ENCODE measurements around the gene SNCA. TPM values are rescaled to one million over a fixed set of nuclear protein-coding genes. Genes with fewer than 3 reads are reported as not detected.

Gene SNCA
- total RNA-seq, 4 donors from 2014 or later = 2.2 to 7.8 (median 4.0) TPM

- Histone ChIP-seq H3K4me3 (no peak overlapping the region), H3K4me1 (no peaks in the 10 kb centered on the region), H3K36me3 (no peaks in the 10 kb centered on the region), H3K9me3 (no peaks in the 10 kb centered on the region), H3K27ac (peak overlapping the region in 1 of 4 donors; percentile 22), H3K27me3 (peaks cover 3% of the 10 kb centered on the region)
- WGBS, 2 donors (ENCODE audit: low coverage in 1 of 2) = 56 to 66% methylated on average over 7 of the region's 7 CpGs
- TF ChIP-seq CTCF (IDR thresholded peaks at IDR 0.05) (no peak), POLR2A (IDR thresholded peaks at IDR 0.05) (no peak), EP300 (IDR thresholded peaks at IDR 0.05; ENCODE audit: low read depth) (no peak), POLR2AphosphoS5 (IDR thresholded peaks at IDR 0.05) (no peak)
- peak; percentile 10 for DNase-seq
- intact Hi-C loops (cut with DNase I; ENCODE audit: low total_unique reads) = no loop called here
- in situ Hi-C loops (cut with MboI; ENCODE audit: low pct_ligation_motif_present in 1 of 4, low pct_unique_long_range_greater_than_20kb in 1 of 4, low sequenced_read_pairs in 3 of 4) = no loop called here
Measured at GRCh38 chr4:89829470-89830138, 7.4 kb downstream of the SNCA start.

GRCh38 chr4:89823416-89823815, 13.5 kb downstream of the SNCA start:
- Histone ChIP-seq H3K27me3 (no peaks in the 10 kb centered on the region), H3K36me3 (no peaks in the 10 kb centered on the region), H3K4me3 (no peak overlapping the region), H3K9me3 (no peaks in the 10 kb centered on the region), H3K4me1 (no peaks in the 10 kb centered on the region), H3K27ac (no peak overlapping the region)
- intact Hi-C loops (cut with DNase I; ENCODE audit: low total_unique reads) = no loop called here
- TF ChIP-seq POLR2AphosphoS5 (IDR thresholded peaks at IDR 0.05) (no peak), EP300 (IDR thresholded peaks at IDR 0.05; ENCODE audit: low read depth) (no peak), CTCF (IDR thresholded peaks at IDR 0.05) (no peak), POLR2A (IDR thresholded peaks at IDR 0.05) (no peak)
- no peak for DNase-seq
- in situ Hi-C loops (cut with MboI; ENCODE audit: low pct_ligation_motif_present in 1 of 4, low pct_unique_long_range_greater_than_20kb in 1 of 4, low sequenced_read_pairs in 3 of 4) = no loop called here

GRCh38 chr4:89821612-89822011, 15.3 kb downstream of the SNCA start:
- 2 to 56% methylated on average over 1 of the region's 1 CpG for WGBS, 2 donors (ENCODE audit: low coverage in 1 of 2)
- intact Hi-C loops (cut with DNase I; ENCODE audit: low total_unique reads) = no loop called here

GRCh38 chr4:89820010-89820409, 17.0 kb downstream of the SNCA start:
- intact Hi-C loops (cut with DNase I; ENCODE audit: low total_unique reads) = no loop called here
- no peaks in the 10 kb centered on the region for H3K9me3 ChIP-seq
- WGBS, 2 donors (ENCODE audit: low coverage in 1 of 2) = 98 to 100% methylated on average over 1 to 3 of the region's 3 CpGs
- no peaks in the 10 kb centered on the region for H3K4me1 ChIP-seq
- TF ChIP-seq POLR2AphosphoS5 (IDR thresholded peaks at IDR 0.05) = no peak
- TF ChIP-seq EP300 (IDR thresholded peaks at IDR 0.05; ENCODE audit: low read depth) = no peak
- no peak for TF ChIP-seq POLR2A (IDR thresholded peaks at IDR 0.05)
- TF ChIP-seq CTCF (IDR thresholded peaks at IDR 0.05) = no peak
- no peaks in the 10 kb centered on the region for H3K27me3 ChIP-seq
- no peak overlapping the region for H3K4me3 ChIP-seq
- in situ Hi-C loops (cut with MboI; ENCODE audit: low pct_ligation_motif_present in 1 of 4, low pct_unique_long_range_greater_than_20kb in 1 of 4, low sequenced_read_pairs in 3 of 4) = no loop called here
- no peaks in the 10 kb centered on the region for H3K36me3 ChIP-seq
- DNase-seq = no peak
- no peak overlapping the region for H3K27ac ChIP-seq

More at GRCh38 chr4:89821612-89822011, 15.3 kb downstream of the SNCA start:
- no peak for DNase-seq
- H3K4me3 ChIP-seq = no peak overlapping the region
- in situ Hi-C loops (cut with MboI; ENCODE audit: low pct_ligation_motif_present in 1 of 4, low pct_unique_long_range_greater_than_20kb in 1 of 4, low sequenced_read_pairs in 3 of 4) = no loop called here
- H3K4me1 ChIP-seq = no peaks in the 10 kb centered on the region
- H3K36me3 ChIP-seq = no peaks in the 10 kb centered on the region
- TF ChIP-seq CTCF (IDR thresholded peaks at IDR 0.05) (no peak), POLR2A (IDR thresholded peaks at IDR 0.05) (no peak), POLR2AphosphoS5 (IDR thresholded peaks at IDR 0.05) (no peak), EP300 (IDR thresholded peaks at IDR 0.05; ENCODE audit: low read depth) (no peak)
- H3K9me3 ChIP-seq = no peaks in the 10 kb centered on the region
- H3K27ac ChIP-seq = no peak overlapping the region
- H3K27me3 ChIP-seq = no peaks in the 10 kb centered on the region

Data from transverse colon (tissue), 4 donors.